IMR-90 (cell line): ENCODE measurements around the gene NSL1. TPM values are rescaled to one million over a fixed set of nuclear protein-coding genes. Genes with fewer than 3 reads are reported as not detected.

Source experiments
- ATAC-seq: fragments of 200-7000 bp; cut with Tn5 transposase; 2 replicates; pipeline ENCODE4 v1.9.1; 2020; ENCODE audit warnings: low read depth, mild to moderate bottlenecking, moderate library complexity
- BruUV-seq: library from RNA; stranded (reverse); fragments of 400-500 nt; replicated peaks from 2 replicates; lab custom pipeline; 2021; lab: Mats Ljungman, UMichigan
- CTCF ChIA-PET: fragments of 300-600 bp; formaldehyde crosslinking; extraction: SDS; loops from one replicate; lab custom pipeline; 2021; ENCODE audit warnings: antibody characterized with exemption; lab: Yijun Ruan, JAX
- POLR2A ChIA-PET: fragments of 300-600 bp; sonication (Branson Sonifier 250); formaldehyde crosslinking; loops from one replicate; lab custom pipeline; 2022; ENCODE audit warnings: antibody characterized with exemption; ENCODE audit not compliant: unreplicated experiment; lab: Charles Lee
- DNase-seq: peaks from one replicate; pipeline ENCODE4 v3.0.0; 2013
- H2AFZ ChIP-seq: replicated peaks from 2 replicates; pipeline ENCODE3; 2013; ENCODE audit warnings: low read length, mild to moderate bottlenecking; ENCODE audit not compliant: poor library complexity
- H2AK5ac ChIP-seq: 2 replicates; pipeline ENCODE4 v1.6.1; 2013; ENCODE audit warnings: low read depth, low read length, inconsistent platforms
- H2AK9ac ChIP-seq: replicated peaks from 2 replicates; pipeline ENCODE3; 2013; ENCODE audit warnings: mild to moderate bottlenecking, low read depth, low read length, moderate library complexity; ENCODE audit not compliant: poor library complexity
- H2BK120ac ChIP-seq: 2 replicates; pipeline ENCODE4 v1.6.1; 2013; ENCODE audit warnings: low read depth, low read length, inconsistent platforms
- H2BK15ac ChIP-seq: 3 replicates; pipeline ENCODE4 v1.6.1; 2013; ENCODE audit warnings: low read depth, low read length, inconsistent platforms
- H2BK20ac ChIP-seq: 2 replicates; pipeline ENCODE4 v1.6.1; 2013; ENCODE audit warnings: low read depth, mild to moderate bottlenecking, inconsistent platforms, low read length, moderate library complexity
- H2BK5ac ChIP-seq: 2 replicates; pipeline ENCODE4 v1.6.1; 2013; ENCODE audit warnings: mild to moderate bottlenecking, low read depth, low read length, inconsistent platforms; ENCODE audit not compliant: poor library complexity, severe bottlenecking
- H3K14ac ChIP-seq: replicated peaks from 2 replicates; pipeline ENCODE4 v1.6.1; 2013; ENCODE audit warnings: low read depth, low read length, inconsistent platforms
- H3K18ac ChIP-seq: 2 replicates; pipeline ENCODE4 v1.6.1; 2013; ENCODE audit warnings: low read depth, low read length, control low read depth
- H3K23ac ChIP-seq: 2 replicates; pipeline ENCODE4 v1.6.1; 2013; ENCODE audit warnings: low read depth, low read length, inconsistent platforms
- H3K27ac ChIP-seq: 2 replicates; pipeline ENCODE4 v1.5.1; 2013; ENCODE audit warnings: mild to moderate bottlenecking, control low read depth, low read length; ENCODE audit not compliant: insufficient read depth
- H3K27me3 ChIP-seq: 2 replicates; pipeline ENCODE4 v1.6.1; 2013; ENCODE audit warnings: low read length; ENCODE audit not compliant: control insufficient read depth, insufficient read depth
- H3K36me3 ChIP-seq: 2 replicates; pipeline ENCODE4 v1.6.1; 2013; ENCODE audit warnings: low read length, mixed read lengths; ENCODE audit not compliant: control insufficient read depth, insufficient read depth
- H3K4ac ChIP-seq: 2 replicates; pipeline ENCODE4 v1.6.1; 2013; ENCODE audit warnings: low read depth, low read length, inconsistent platforms
- H3K4me1 ChIP-seq: 2 replicates; pipeline ENCODE4 v1.6.1; 2013; ENCODE audit warnings: low read length, mixed read lengths; ENCODE audit not compliant: control insufficient read depth, insufficient read depth
- H3K4me2 ChIP-seq: 2 replicates; pipeline ENCODE4 v1.6.1; 2013; ENCODE audit warnings: low read depth, mild to moderate bottlenecking, control low read depth, low read length, moderate library complexity
- H3K4me3 ChIP-seq: 2 replicates; pipeline ENCODE4 v1.5.1; 2013; ENCODE audit warnings: low read depth, mild to moderate bottlenecking, control low read depth, low read length, moderate library complexity; ENCODE audit not compliant: insufficient read depth
- H3K56ac ChIP-seq: 2 replicates; pipeline ENCODE4 v1.6.1; 2013; ENCODE audit warnings: low read length, inconsistent platforms; ENCODE audit not compliant: insufficient read depth; ENCODE audit errors: extremely low read depth
- H3K79me1 ChIP-seq, 2 experiments: 2 replicates each; pipeline ENCODE4 v1.6.1; 2013; ENCODE audit warnings: low read length in 2 of 2, inconsistent platforms in 1 of 2, low read depth in 1 of 2
- H3K9ac ChIP-seq: 2 replicates; pipeline ENCODE4 v1.6.1; 2013; ENCODE audit warnings: low read depth, low read length, control low read depth
- H3K9me1 ChIP-seq: 2 replicates; pipeline ENCODE4 v1.6.1; 2013; ENCODE audit warnings: low read length, inconsistent platforms; ENCODE audit not compliant: insufficient read depth
- H3K9me3 ChIP-seq: 2 replicates; pipeline ENCODE4 v1.6.1; 2013; ENCODE audit warnings: low read length; ENCODE audit not compliant: control insufficient read depth, insufficient read depth
- H4K20me1 ChIP-seq: 2 replicates; pipeline ENCODE4 v1.6.1; 2013; ENCODE audit warnings: low read length, inconsistent platforms; ENCODE audit not compliant: insufficient read depth
- H4K5ac ChIP-seq: 2 replicates; pipeline ENCODE4 v1.6.1; 2013; ENCODE audit warnings: mild to moderate bottlenecking, low read depth, low read length, control low read depth
- H4K8ac ChIP-seq, 2 experiments: 2 replicates each; pipeline ENCODE4 v1.6.1; 2013; ENCODE audit warnings: low read depth in 2 of 2, low read length in 2 of 2, control low read depth in 1 of 2, inconsistent platforms in 1 of 2
- H4K91ac ChIP-seq: 2 replicates; pipeline ENCODE4 v1.6.1; 2013; ENCODE audit warnings: low read depth, low read length, inconsistent platforms; ENCODE audit not compliant: insufficient read depth
- BHLHE40 ChIP-seq: fragments of 150-350 bp; IDR thresholded peaks from 2 replicates; pipeline ENCODE4 v1.6.1; 2016; ENCODE audit warnings: mild to moderate bottlenecking, low read depth, low read length
- CEBPB ChIP-seq: IDR thresholded peaks from 2 replicates; pipeline ENCODE4 v1.6.1; 2012; ENCODE audit warnings: low read depth, low read length, improper control_type of control experiment
- CHD1 ChIP-seq: IDR thresholded peaks from 2 replicates; pipeline ENCODE4 v1.6.1; 2012; ENCODE audit warnings: low read depth, low read length, improper control_type of control experiment
- CTCF ChIP-seq: conservative IDR thresholded peaks from 2 replicates; pipeline ENCODE4 v1.5.1; 2012; ENCODE audit warnings: mild to moderate bottlenecking, low read depth, low read length, improper control_type of control experiment
- ELK1 ChIP-seq: fragments of 150-350 bp; IDR thresholded peaks from 2 replicates; pipeline ENCODE4 v1.6.1; 2016; ENCODE audit warnings: low read depth, mild to moderate bottlenecking, low read length, moderate library complexity, borderline replicate concordance
- MAFK ChIP-seq: IDR thresholded peaks from 2 replicates; pipeline ENCODE4 v1.6.1; 2012; ENCODE audit warnings: low read depth, low read length, improper control_type of control experiment
- MAZ ChIP-seq: IDR thresholded peaks from 2 replicates; pipeline ENCODE4 v1.6.1; 2012; ENCODE audit warnings: low read depth, mild to moderate bottlenecking, low read length, improper control_type of control experiment, moderate library complexity, borderline replicate concordance
- MXI1 ChIP-seq: IDR thresholded peaks from 2 replicates; pipeline ENCODE4 v1.6.1; 2012; ENCODE audit warnings: low read depth, mild to moderate bottlenecking, low read length, moderate library complexity, borderline replicate concordance
- NFE2L2 ChIP-seq: fragments of 150-350 bp; IDR thresholded peaks from 2 replicates; pipeline ENCODE4 v1.6.1; 2016; ENCODE audit warnings: low read depth, mild to moderate bottlenecking, low read length
- POLR2A ChIP-seq: IDR thresholded peaks from 2 replicates; pipeline ENCODE4 v1.6.1; 2012; ENCODE audit warnings: mild to moderate bottlenecking, low read depth, low read length
- RAD21 ChIP-seq: IDR thresholded peaks from 2 replicates; pipeline ENCODE4 v1.6.1; 2012; ENCODE audit warnings: low read length, improper control_type of control experiment
- RCOR1 ChIP-seq: IDR thresholded peaks from 2 replicates; pipeline ENCODE4 v1.6.1; 2012; ENCODE audit warnings: mild to moderate bottlenecking, low read length, improper control_type of control experiment; ENCODE audit not compliant: insufficient replicate concordance
- RFX5 ChIP-seq: IDR thresholded peaks from 2 replicates; pipeline ENCODE4 v1.8.0; 2012; ENCODE audit warnings: low read depth, mild to moderate bottlenecking, low read length, moderate library complexity
- SMC3 ChIP-seq: fragments of 150-350 bp; IDR thresholded peaks from 2 replicates; pipeline ENCODE4 v1.6.1; 2016; ENCODE audit warnings: low read depth, mild to moderate bottlenecking, antibody characterized with exemption, low read length, moderate library complexity
- WGBS, 2 experiments: methylation state at CpG; one replicate each; pipeline versions ENCODE4 v1.1.5 to v1.1.7; 2013; ENCODE audit warnings: missing lambda C conversion rate in 2 of 2; ENCODE audit not compliant: insufficient read length in 1 of 2; ENCODE audit errors: extremely low coverage in 2 of 2; 5-methylcytosine and 5-hydroxymethylcytosine counted together
- dilution Hi-C: fragments of 300-500 bp; cut with HindIII; formaldehyde crosslinking; loops from one replicate; pipeline ENCODE4 v1.14.3; 2018; ENCODE audit warnings: low sequenced_read_pairs; ENCODE audit not compliant: unreplicated experiment
- in situ Hi-C: fragments of 300-500 bp; cut with MboI; formaldehyde crosslinking; loops from 3 replicates; pipeline ENCODE4 v1.14.3; 2019; ENCODE audit warnings: low sequenced_read_pairs, inconsistent platforms, mixed read lengths
- intact Hi-C: fragments of 100-400 bp; cut with micrococcal nuclease; formaldehyde crosslinking; loops from 2 replicates; pipeline ENCODE4 v1.10.0; 2022
- polyA plus RNA-seq, 3 experiments: library from polyadenylated mRNA; depleted of rRNA; stranded (reverse); fragments of >200 nt; gene quantifications; 2 replicates each; pipeline ENCODE4 v1.2.3, GENCODE V29; 2012; ENCODE audit warnings: low replicate concordance in 1 of 3
- total RNA-seq: library from RNA; depleted of rRNA; stranded (reverse); fragments of >200 nt; gene quantifications from 2 replicates; pipeline ENCODE4 v1.2.3, GENCODE V29; 2012

The NSL1 gene
- total and polyA plus RNA-seq, 2 of the 4 experiments (the other 2 are of a cell fraction) = 19.1 to 42.5 TPM

GRCh38 chr1:212805767-212806166 lies 14.2 kb upstream of the NSL1 start:
- Histone ChIP-seq H3K9me1 (no peaks in the 10 kb centered on the region), H4K91ac (no peak overlapping the region)
- BruUV-seq = no TSS peak

More at GRCh38 chr1:212805767-212806166, 14.2 kb upstream of the NSL1 start:
- no peak overlapping the region for H3K4ac ChIP-seq
- in situ Hi-C loops = no loop called here
- H2BK5ac ChIP-seq = no peak overlapping the region
- H3K79me1 ChIP-seq = no peaks in the 10 kb centered on the region
- H4K20me1 ChIP-seq = no peaks in the 10 kb centered on the region
- H3K36me3 ChIP-seq = 0 out of 2 replicates have a peak, but pooled peaks cover 1% of the 10 kb centered on the region
- H3K14ac ChIP-seq = no peak overlapping the region
- H4K8ac ChIP-seq = no peak overlapping the region
- dilution Hi-C loops = no loop called here
- ChIA-PET POLR2A (no interaction called here), CTCF (interaction anchor here (0.6 to 1.0 kb wide), 3 partner anchors 9 to 153 kb away, joined by 3 to 6 read pairs (median 4); no protein-coding TSS in a partner anchor)
- H2AK5ac ChIP-seq = no peak overlapping the region
- no peak overlapping the region for H3K18ac ChIP-seq
- H3K4me1 ChIP-seq = no peaks in the 10 kb centered on the region
- no peak overlapping the region for H3K4me3 ChIP-seq
- ATAC-seq (no peak), DNase-seq (no peak)
- no peak overlapping the region for H3K4me2 ChIP-seq
- H3K9ac ChIP-seq = no peak overlapping the region
- no peaks in the 10 kb centered on the region for H3K27me3 ChIP-seq
- no peaks in the 10 kb centered on the region for H3K9me3 ChIP-seq
- intact Hi-C loops = no loop called here
- no peak overlapping the region for H3K27ac ChIP-seq
- no CpG with 5 or more reads among the region's 3 CpGs for WGBS, 2 experiments
- H3K23ac ChIP-seq = no peak overlapping the region
- H2BK120ac ChIP-seq = no peak overlapping the region
- TF ChIP-seq CTCF = no peak
- no peak for TF ChIP-seq RAD21
- TF ChIP-seq MAFK = no peak
- TF ChIP-seq RCOR1 = no peak
- no peak for TF ChIP-seq RFX5
- no peak for TF ChIP-seq NFE2L2
- no peak for TF ChIP-seq ELK1
- TF ChIP-seq MXI1 = no peak
- TF ChIP-seq SMC3 = no peak
- TF ChIP-seq POLR2A = no peak
- TF ChIP-seq MAZ = no peak
- TF ChIP-seq BHLHE40 = no peak
- no peak for TF ChIP-seq CEBPB
- no peak for TF ChIP-seq CHD1
- no peak overlapping the region for H4K5ac ChIP-seq
- no peak overlapping the region for H2AFZ ChIP-seq
- H2BK15ac ChIP-seq = no peak overlapping the region
- no peak overlapping the region for H2AK9ac ChIP-seq
- no peak overlapping the region for H2BK20ac ChIP-seq
- H3K56ac ChIP-seq = no peak overlapping the region
